HUES48 (cell line): ENCODE measurements around the gene EMC8.
A peak's percentile ranks its signal among the peaks of the same experiment; 100 is the strongest.

Source experiments
- H3K27ac ChIP-seq: one replicate; pipeline ENCODE4 v1.7.0; 2013; ENCODE audit warnings: low read depth, low read length, inconsistent platforms
- H3K27me3 ChIP-seq: 2 replicates; pipeline ENCODE4 v1.6.1; 2013; ENCODE audit warnings: mild to moderate bottlenecking, low read length; ENCODE audit not compliant: control insufficient read depth, insufficient read depth
- H3K36me3 ChIP-seq: 2 replicates; pipeline ENCODE4 v1.6.1; 2013; ENCODE audit warnings: low read length; ENCODE audit not compliant: control insufficient read depth, insufficient read depth
- H3K4me1 ChIP-seq: 2 replicates; pipeline ENCODE4 v1.6.1; 2013; ENCODE audit warnings: mild to moderate bottlenecking, low read length; ENCODE audit not compliant: control insufficient read depth, insufficient read depth
- H3K4me3 ChIP-seq: 2 replicates; pipeline ENCODE4 v1.5.1; 2013; ENCODE audit warnings: mild to moderate bottlenecking, low read depth, low read length
- H3K9ac ChIP-seq: 2 replicates; pipeline ENCODE4 v1.6.1; 2013; ENCODE audit warnings: mild to moderate bottlenecking, low read depth, low read length, moderate library complexity
- H3K9me3 ChIP-seq: 2 replicates; pipeline ENCODE4 v1.6.1; 2013; ENCODE audit warnings: low read length; ENCODE audit not compliant: control insufficient read depth, insufficient read depth

Gene EMC8

GRCh38 chr16:85781695-85782370, 17.5 kb downstream of the EMC8 start:
- Histone ChIP-seq H3K36me3 (peaks cover 75% of the 10 kb centered on the region), H3K27me3 (no peaks in the 10 kb centered on the region), H3K27ac (no peak overlapping the region), H3K9me3 (no peaks in the 10 kb centered on the region), H3K4me3 (no peak overlapping the region), H3K9ac (no peak overlapping the region), H3K4me1 (no peaks in the 10 kb centered on the region)

- Histone ChIP-seq H3K36me3 (peaks cover 73% of the 10 kb centered on the region), H3K4me3 (no peak overlapping the region), H3K4me1 (no peaks in the 10 kb centered on the region), H3K27ac (no peak overlapping the region), H3K9me3 (no peaks in the 10 kb centered on the region), H3K27me3 (no peaks in the 10 kb centered on the region), H3K9ac (no peak overlapping the region)
Observed at GRCh38 chr16:85781156-85781555, 18.2 kb downstream of the EMC8 start.

GRCh38 chr16:85780281-85780680, 19.1 kb downstream of the EMC8 start:
- no peak overlapping the region for H3K9ac ChIP-seq
- no peaks in the 10 kb centered on the region for H3K9me3 ChIP-seq
- H3K27ac ChIP-seq = no peak overlapping the region
- peaks cover 64% of the 10 kb centered on the region for H3K36me3 ChIP-seq
- no peaks in the 10 kb centered on the region for H3K27me3 ChIP-seq
- no peak overlapping the region for H3K4me3 ChIP-seq
- H3K4me1 ChIP-seq = no peaks in the 10 kb centered on the region

- H3K4me3 ChIP-seq = no peak overlapping the region
- no peak overlapping the region for H3K9ac ChIP-seq
- H3K9me3 ChIP-seq = no peaks in the 10 kb centered on the region
- no peak overlapping the region for H3K27ac ChIP-seq
- no peaks in the 10 kb centered on the region for H3K27me3 ChIP-seq
- H3K36me3 ChIP-seq = peaks cover 58% of the 10 kb centered on the region
- no peaks in the 10 kb centered on the region for H3K4me1 ChIP-seq
Observed at GRCh38 chr16:85778873-85779272, 20.5 kb downstream of the EMC8 start.

GRCh38 chr16:85777583-85778310, 21.6 kb downstream of the EMC8 start:
- Histone ChIP-seq H3K4me3 (no peak overlapping the region), H3K36me3 (peaks cover 54% of the 10 kb centered on the region), H3K9me3 (no peaks in the 10 kb centered on the region), H3K27me3 (no peaks in the 10 kb centered on the region), H3K9ac (no peak overlapping the region), H3K4me1 (no peaks in the 10 kb centered on the region), H3K27ac (no peak overlapping the region)

GRCh38 chr16:85774811-85775210, 24.5 kb downstream of the EMC8 start:
- no peaks in the 10 kb centered on the region for H3K27me3 ChIP-seq
- H3K4me1 ChIP-seq = no peaks in the 10 kb centered on the region
- H3K27ac ChIP-seq = no peak overlapping the region
- H3K4me3 ChIP-seq = no peak overlapping the region
- no peaks in the 10 kb centered on the region for H3K9me3 ChIP-seq
- no peak overlapping the region for H3K9ac ChIP-seq
- H3K36me3 ChIP-seq = peaks cover 33% of the 10 kb centered on the region

- Histone ChIP-seq H3K27me3 (no peaks in the 10 kb centered on the region), H3K4me1 (no peaks in the 10 kb centered on the region), H3K27ac (no peak overlapping the region), H3K36me3 (peaks cover 26% of the 10 kb centered on the region), H3K4me3 (no peak overlapping the region), H3K9ac (no peak overlapping the region), H3K9me3 (no peaks in the 10 kb centered on the region)
Observed at GRCh38 chr16:85774136-85774535, 25.2 kb downstream of the EMC8 start.

- Histone ChIP-seq H3K9ac (no peak overlapping the region), H3K36me3 (peaks cover 15% of the 10 kb centered on the region), H3K4me1 (peaks cover 8% of the 10 kb centered on the region), H3K27ac (no peak overlapping the region), H3K4me3 (no peak overlapping the region), H3K27me3 (no peaks in the 10 kb centered on the region), H3K9me3 (no peaks in the 10 kb centered on the region)
Observed at GRCh38 chr16:85773044-85773443, 26.3 kb downstream of the EMC8 start.

GRCh38 chr16:85770741-85771140, 28.6 kb downstream of the EMC8 start:
- Histone ChIP-seq H3K9ac (no peak overlapping the region), H3K4me3 (no peak overlapping the region), H3K4me1 (peaks cover 21% of the 10 kb centered on the region), H3K27me3 (no peaks in the 10 kb centered on the region), H3K27ac (no peak overlapping the region), H3K36me3 (no peaks in the 10 kb centered on the region), H3K9me3 (no peaks in the 10 kb centered on the region)

GRCh38 chr16:85768199-85768598, 31.1 kb downstream of the EMC8 start:
- Histone ChIP-seq H3K9me3 (no peaks in the 10 kb centered on the region), H3K9ac (no peak overlapping the region; the same call in 1 of the 2 replicates)

GRCh38 chr16:85767531-85767930, 31.8 kb downstream of the EMC8 start:
- H3K27ac ChIP-seq = peak overlapping the region; percentile 81
- no peaks in the 10 kb centered on the region for H3K36me3 ChIP-seq
- no peak overlapping the region for H3K4me3 ChIP-seq
- no peaks in the 10 kb centered on the region for H3K9me3 ChIP-seq
- no peaks in the 10 kb centered on the region for H3K27me3 ChIP-seq
- no peak overlapping the region for H3K9ac ChIP-seq
- peaks cover 21% of the 10 kb centered on the region for H3K4me1 ChIP-seq

More at GRCh38 chr16:85768199-85768598, 31.1 kb downstream of the EMC8 start:
- H3K27me3 ChIP-seq = no peaks in the 10 kb centered on the region
- H3K36me3 ChIP-seq = no peaks in the 10 kb centered on the region
- H3K27ac ChIP-seq = peak overlapping the region; percentile 81
- H3K4me1 ChIP-seq = peaks cover 21% of the 10 kb centered on the region
- no peak overlapping the region for H3K4me3 ChIP-seq
